Neural progenitor cell (in vitro differentiated cells): Measurements from ENCODE around the gene CPXM2.

ENCODE experiments used
- CTCF ChIP-seq: fragments of 200-600 bp; sonication (generic); IDR thresholded peaks from 2 replicates; pipeline ENCODE4 v1.5.1; 2017; ENCODE audit warnings: antibody characterized with exemption, mild to moderate bottlenecking
- EZH2 ChIP-seq: fragments of 200-600 bp; sonication (generic); IDR thresholded peaks from 2 replicates; pipeline ENCODE4 v1.6.1; 2017; ENCODE audit warnings: antibody characterized with exemption, mild to moderate bottlenecking, moderate library complexity
- EZH2phosphoT487 ChIP-seq: fragments of 200-600 bp; sonication (generic); IDR thresholded peaks from 2 replicates; pipeline ENCODE4 v1.6.1; 2017; ENCODE audit warnings: antibody characterized with exemption

DNA sequence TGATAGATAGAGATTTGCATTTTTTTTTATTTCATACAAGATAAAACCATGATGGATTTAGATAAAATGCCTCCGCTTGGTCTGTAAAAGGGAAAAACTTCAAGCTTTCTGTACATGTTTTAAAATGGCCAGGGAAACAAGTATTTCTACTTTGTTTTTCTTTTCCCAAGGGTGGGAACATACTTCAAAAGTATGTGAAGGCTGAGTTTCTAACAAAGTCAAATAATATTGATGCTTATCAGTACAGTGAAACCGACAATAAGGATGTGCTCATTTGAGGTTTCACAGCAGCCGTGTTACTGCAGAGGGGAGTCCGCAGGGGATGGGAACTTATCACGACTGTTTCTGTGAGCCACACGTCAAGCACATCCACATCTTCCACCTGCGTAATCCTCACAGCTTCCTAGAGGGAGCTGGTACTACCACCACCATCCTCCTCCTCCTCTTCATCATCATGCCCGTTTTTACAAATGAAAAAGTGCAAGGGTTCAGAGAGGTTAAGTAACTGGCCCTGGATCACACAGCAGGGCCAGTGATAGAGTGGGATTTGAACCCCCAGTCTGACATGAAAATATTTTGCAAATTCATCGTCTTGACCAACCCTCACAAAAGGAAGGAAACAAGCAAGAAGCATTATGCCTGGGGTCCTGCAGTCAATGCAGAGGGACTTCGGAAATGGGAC is 131.1 kb downstream of the CPXM2 start:
- TF ChIP-seq EZH2, result no peak
- TF ChIP-seq CTCF, result no peak
- no peak for TF ChIP-seq EZH2phosphoT487
